SK-N-SH treated with all-trans-retinoic acid at 6 μM for 48 hours (cell line): Measurements from ENCODE around the gene N4BP2L1.

Experiments
- ATAC-seq: fragments of 200-7000 bp; cut with Tn5 transposase; 3 replicates; pipeline ENCODE4 v1.9.1; 2020; ENCODE audit warnings: mild to moderate bottlenecking, moderate library complexity
- ARNTL ChIP-seq: fragments of 450-650 bp; formaldehyde crosslinking; IDR thresholded peaks from 2 replicates; pipeline ENCODE4 v1.5.0; 2020; ENCODE audit warnings: low read depth, mild to moderate bottlenecking, moderate library complexity, borderline replicate concordance
- BACH2 ChIP-seq: fragments of 250-450 bp; sonication (Bioruptor Pico); IDR thresholded peaks from 2 replicates; pipeline ENCODE4 v1.9.0; 2021; ENCODE audit warnings: mild to moderate bottlenecking, borderline replicate concordance
- CSDC2 ChIP-seq: fragments of 250-450 bp; sonication (Bioruptor Pico); IDR thresholded peaks from 2 replicates; pipeline ENCODE4 v1.5.0; 2020; ENCODE audit warnings: mild to moderate bottlenecking, moderate library complexity
- ESRRG ChIP-seq: fragments of 250-450 bp; sonication (Bioruptor Pico); IDR thresholded peaks from 2 replicates; pipeline ENCODE4 v1.6.1; 2021; ENCODE audit warnings: mild to moderate bottlenecking
- GLIS3 ChIP-seq: fragments of 250-450 bp; sonication (Bioruptor Pico); IDR thresholded peaks from 2 replicates; pipeline ENCODE4 v1.5.0; 2020; ENCODE audit warnings: mild to moderate bottlenecking, moderate library complexity
- ISL1 ChIP-seq: fragments of 250-450 bp; sonication (Bioruptor Pico); IDR thresholded peaks from 2 replicates; pipeline ENCODE4 v2.1.2; 2022; ENCODE audit warnings: mild to moderate bottlenecking, moderate library complexity
- OSR1 ChIP-seq: fragments of 250-450 bp; sonication (Bioruptor Pico); IDR thresholded peaks from 2 replicates; pipeline ENCODE4 v1.8.0; 2022; ENCODE audit warnings: moderate library complexity, mild to moderate bottlenecking, inconsistent platforms
- PPARA ChIP-seq: fragments of 250-450 bp; sonication (Bioruptor Pico); IDR thresholded peaks from 2 replicates; pipeline ENCODE4 v1.5.0; 2020; ENCODE audit warnings: mild to moderate bottlenecking, borderline replicate concordance
- RARB ChIP-seq: fragments of 250-450 bp; sonication (Bioruptor Pico); IDR thresholded peaks from 2 replicates; pipeline ENCODE4 v1.8.0; 2021; ENCODE audit warnings: mild to moderate bottlenecking, moderate library complexity
- SNAI2 ChIP-seq: fragments of 250-450 bp; sonication (Bioruptor Pico); IDR thresholded peaks from 2 replicates; pipeline ENCODE4 v1.5.0; 2020; ENCODE audit warnings: mild to moderate bottlenecking, moderate library complexity
- TOX ChIP-seq: fragments of 250-450 bp; sonication (Bioruptor Pico); IDR thresholded peaks from 2 replicates; pipeline ENCODE4 v1.8.0; 2021; ENCODE audit warnings: mild to moderate bottlenecking, moderate library complexity, borderline replicate concordance
- ZC3H10 ChIP-seq: fragments of 250-450 bp; sonication (Bioruptor Pico); IDR thresholded peaks from 2 replicates; pipeline ENCODE4 v1.5.1; 2021; ENCODE audit warnings: mild to moderate bottlenecking, moderate library complexity
- ZFP3 ChIP-seq: fragments of 250-450 bp; sonication (Bioruptor Pico); IDR thresholded peaks from 2 replicates; pipeline ENCODE4 v1.5.0; 2020; ENCODE audit warnings: mild to moderate bottlenecking, moderate library complexity
- ZNF565 ChIP-seq: fragments of 450-650 bp; formaldehyde crosslinking; conservative IDR thresholded peaks from 2 replicates; pipeline ENCODE4 v1.5.0; 2020; ENCODE audit warnings: low read depth, mild to moderate bottlenecking, moderate library complexity
- ZNF70 ChIP-seq: fragments of 450-650 bp; formaldehyde crosslinking; IDR thresholded peaks from 2 replicates; pipeline ENCODE4 v1.5.0; 2020; ENCODE audit warnings: mild to moderate bottlenecking, moderate library complexity
- ZNF8 ChIP-seq: fragments of 450-650 bp; formaldehyde crosslinking; IDR thresholded peaks from 2 replicates; pipeline ENCODE4 v1.5.0; 2020; ENCODE audit warnings: mild to moderate bottlenecking, moderate library complexity
- TF ChIP-seq, protein P1 (sequence below): fragments of 250-450 bp; sonication (Bioruptor Pico); IDR thresholded peaks from 2 replicates; pipeline ENCODE4 v1.5.1; 2021; ENCODE audit warnings: mild to moderate bottlenecking, moderate library complexity
- TF ChIP-seq, protein P2 (sequence below): fragments of 250-450 bp; sonication (Bioruptor Pico); IDR thresholded peaks from 2 replicates; pipeline ENCODE4 v1.5.0; 2020; ENCODE audit warnings: mild to moderate bottlenecking, moderate library complexity
- TF ChIP-seq, protein P3 (sequence below): fragments of 250-450 bp; sonication (Bioruptor Pico); IDR thresholded peaks from 2 replicates; pipeline ENCODE4 v1.8.0; 2021; ENCODE audit warnings: low read depth, mild to moderate bottlenecking, moderate library complexity, borderline replicate concordance
- TF ChIP-seq, protein P4 (sequence below): fragments of 250-450 bp; sonication (Bioruptor Pico); IDR thresholded peaks from 2 replicates; pipeline ENCODE4 v1.5.1; 2020; ENCODE audit warnings: low read depth, mild to moderate bottlenecking, moderate library complexity
- TF ChIP-seq, protein P5 (sequence below): fragments of 250-450 bp; sonication (Bioruptor Pico); IDR thresholded peaks from 2 replicates; pipeline ENCODE4 v1.8.0; 2020; ENCODE audit warnings: mild to moderate bottlenecking, moderate library complexity, borderline replicate concordance

Gene N4BP2L1

DNA sequence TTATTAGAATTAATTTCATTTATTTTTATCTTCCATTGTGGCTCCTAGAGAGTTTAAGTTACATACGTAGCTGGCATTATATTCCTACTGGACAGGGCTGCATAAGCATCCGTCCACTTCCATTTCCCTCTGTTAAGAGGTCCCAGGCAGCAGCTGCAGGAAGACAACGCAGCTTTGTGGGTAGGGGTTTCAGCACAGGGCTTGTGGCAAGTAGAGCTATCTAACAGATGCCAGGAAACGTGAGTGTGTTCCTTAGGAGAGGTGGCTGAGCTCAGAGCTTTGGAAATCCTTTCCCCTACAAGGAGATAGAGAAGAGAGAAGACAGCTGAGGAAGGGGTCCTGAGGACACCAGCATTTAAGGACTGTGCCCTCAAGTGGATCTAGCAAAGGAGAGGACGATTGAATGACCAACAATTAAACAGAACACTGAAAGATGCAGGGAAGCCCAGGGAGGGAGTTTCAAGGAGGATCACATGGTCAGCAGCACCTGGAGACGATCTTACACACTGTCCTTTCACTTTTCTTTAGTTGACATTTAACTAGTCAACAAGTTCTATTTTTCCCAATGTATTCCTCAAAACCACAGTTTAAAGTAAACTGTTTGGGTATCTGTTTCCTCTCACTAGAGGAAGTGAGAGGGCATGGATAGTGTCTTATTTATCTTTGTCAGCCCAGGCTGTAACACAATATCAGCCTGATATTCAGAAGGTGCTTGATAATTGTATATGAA lies 2.3 kb upstream of the N4BP2L1 start:
- ATAC-seq = no peak
- TF ChIP-seq, protein P1, sequence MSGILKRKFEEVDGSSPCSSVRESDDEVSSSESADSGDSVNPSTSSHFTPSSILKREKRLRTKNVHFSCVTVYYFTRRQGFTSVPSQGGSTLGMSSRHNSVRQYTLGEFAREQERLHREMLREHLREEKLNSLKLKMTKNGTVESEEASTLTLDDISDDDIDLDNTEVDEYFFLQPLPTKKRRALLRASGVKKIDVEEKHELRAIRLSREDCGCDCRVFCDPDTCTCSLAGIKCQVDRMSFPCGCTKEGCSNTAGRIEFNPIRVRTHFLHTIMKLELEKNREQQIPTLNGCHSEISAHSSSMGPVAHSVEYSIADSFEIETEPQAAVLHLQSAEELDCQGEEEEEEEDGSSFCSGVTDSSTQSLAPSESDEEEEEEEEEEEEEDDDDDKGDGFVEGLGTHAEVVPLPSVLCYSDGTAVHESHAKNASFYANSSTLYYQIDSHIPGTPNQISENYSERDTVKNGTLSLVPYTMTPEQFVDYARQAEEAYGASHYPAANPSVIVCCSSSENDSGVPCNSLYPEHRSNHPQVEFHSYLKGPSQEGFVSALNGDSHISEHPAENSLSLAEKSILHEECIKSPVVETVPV (CRISPR knock-in tag) = no peak
- TF ChIP-seq, protein P2, sequence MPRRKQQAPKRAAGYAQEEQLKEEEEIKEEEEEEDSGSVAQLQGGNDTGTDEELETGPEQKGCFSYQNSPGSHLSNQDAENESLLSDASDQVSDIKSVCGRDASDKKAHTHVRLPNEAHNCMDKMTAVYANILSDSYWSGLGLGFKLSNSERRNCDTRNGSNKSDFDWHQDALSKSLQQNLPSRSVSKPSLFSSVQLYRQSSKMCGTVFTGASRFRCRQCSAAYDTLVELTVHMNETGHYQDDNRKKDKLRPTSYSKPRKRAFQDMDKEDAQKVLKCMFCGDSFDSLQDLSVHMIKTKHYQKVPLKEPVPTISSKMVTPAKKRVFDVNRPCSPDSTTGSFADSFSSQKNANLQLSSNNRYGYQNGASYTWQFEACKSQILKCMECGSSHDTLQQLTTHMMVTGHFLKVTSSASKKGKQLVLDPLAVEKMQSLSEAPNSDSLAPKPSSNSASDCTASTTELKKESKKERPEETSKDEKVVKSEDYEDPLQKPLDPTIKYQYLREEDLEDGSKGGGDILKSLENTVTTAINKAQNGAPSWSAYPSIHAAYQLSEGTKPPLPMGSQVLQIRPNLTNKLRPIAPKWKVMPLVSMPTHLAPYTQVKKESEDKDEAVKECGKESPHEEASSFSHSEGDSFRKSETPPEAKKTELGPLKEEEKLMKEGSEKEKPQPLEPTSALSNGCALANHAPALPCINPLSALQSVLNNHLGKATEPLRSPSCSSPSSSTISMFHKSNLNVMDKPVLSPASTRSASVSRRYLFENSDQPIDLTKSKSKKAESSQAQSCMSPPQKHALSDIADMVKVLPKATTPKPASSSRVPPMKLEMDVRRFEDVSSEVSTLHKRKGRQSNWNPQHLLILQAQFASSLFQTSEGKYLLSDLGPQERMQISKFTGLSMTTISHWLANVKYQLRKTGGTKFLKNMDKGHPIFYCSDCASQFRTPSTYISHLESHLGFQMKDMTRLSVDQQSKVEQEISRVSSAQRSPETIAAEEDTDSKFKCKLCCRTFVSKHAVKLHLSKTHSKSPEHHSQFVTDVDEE (CRISPR knock-in tag) = no peak
- TF ChIP-seq OSR1 (CRISPR knock-in tag) = no peak
- no peak for TF ChIP-seq ARNTL
- no peak for TF ChIP-seq BACH2 (CRISPR knock-in tag)
- TF ChIP-seq, protein P3, sequence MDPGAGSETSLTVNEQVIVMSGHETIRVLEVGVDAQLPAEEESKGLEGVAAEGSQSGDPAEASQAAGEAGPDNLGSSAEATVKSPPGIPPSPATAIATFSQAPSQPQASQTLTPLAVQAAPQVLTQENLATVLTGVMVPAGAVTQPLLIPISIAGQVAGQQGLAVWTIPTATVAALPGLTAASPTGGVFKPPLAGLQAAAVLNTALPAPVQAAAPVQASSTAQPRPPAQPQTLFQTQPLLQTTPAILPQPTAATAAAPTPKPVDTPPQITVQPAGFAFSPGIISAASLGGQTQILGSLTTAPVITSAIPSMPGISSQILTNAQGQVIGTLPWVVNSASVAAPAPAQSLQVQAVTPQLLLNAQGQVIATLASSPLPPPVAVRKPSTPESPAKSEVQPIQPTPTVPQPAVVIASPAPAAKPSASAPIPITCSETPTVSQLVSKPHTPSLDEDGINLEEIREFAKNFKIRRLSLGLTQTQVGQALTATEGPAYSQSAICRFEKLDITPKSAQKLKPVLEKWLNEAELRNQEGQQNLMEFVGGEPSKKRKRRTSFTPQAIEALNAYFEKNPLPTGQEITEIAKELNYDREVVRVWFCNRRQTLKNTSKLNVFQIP (CRISPR knock-in tag) = no peak
- TF ChIP-seq, protein P4, sequence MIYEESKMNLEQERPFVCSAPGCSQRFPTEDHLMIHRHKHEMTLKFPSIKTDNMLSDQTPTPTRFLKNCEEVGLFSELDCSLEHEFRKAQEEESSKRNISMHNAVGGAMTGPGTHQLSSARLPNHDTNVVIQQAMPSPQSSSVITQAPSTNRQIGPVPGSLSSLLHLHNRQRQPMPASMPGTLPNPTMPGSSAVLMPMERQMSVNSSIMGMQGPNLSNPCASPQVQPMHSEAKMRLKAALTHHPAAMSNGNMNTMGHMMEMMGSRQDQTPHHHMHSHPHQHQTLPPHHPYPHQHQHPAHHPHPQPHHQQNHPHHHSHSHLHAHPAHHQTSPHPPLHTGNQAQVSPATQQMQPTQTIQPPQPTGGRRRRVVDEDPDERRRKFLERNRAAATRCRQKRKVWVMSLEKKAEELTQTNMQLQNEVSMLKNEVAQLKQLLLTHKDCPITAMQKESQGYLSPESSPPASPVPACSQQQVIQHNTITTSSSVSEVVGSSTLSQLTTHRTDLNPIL (CRISPR knock-in tag) = no peak
- no peak for TF ChIP-seq ZFP3
- no peak for TF ChIP-seq ZNF70
- no peak for TF ChIP-seq ZNF8 (CRISPR knock-in tag)
- TF ChIP-seq RARB (CRISPR knock-in tag) = no peak
- TF ChIP-seq ISL1 = no peak
- TF ChIP-seq SNAI2 (CRISPR knock-in tag) = no peak
- no peak for TF ChIP-seq PPARA (CRISPR knock-in tag)
- TF ChIP-seq ZNF565 = no peak
- no peak for TF ChIP-seq CSDC2 (CRISPR knock-in tag)
- TF ChIP-seq GLIS3 (CRISPR knock-in tag) = no peak

DNA sequence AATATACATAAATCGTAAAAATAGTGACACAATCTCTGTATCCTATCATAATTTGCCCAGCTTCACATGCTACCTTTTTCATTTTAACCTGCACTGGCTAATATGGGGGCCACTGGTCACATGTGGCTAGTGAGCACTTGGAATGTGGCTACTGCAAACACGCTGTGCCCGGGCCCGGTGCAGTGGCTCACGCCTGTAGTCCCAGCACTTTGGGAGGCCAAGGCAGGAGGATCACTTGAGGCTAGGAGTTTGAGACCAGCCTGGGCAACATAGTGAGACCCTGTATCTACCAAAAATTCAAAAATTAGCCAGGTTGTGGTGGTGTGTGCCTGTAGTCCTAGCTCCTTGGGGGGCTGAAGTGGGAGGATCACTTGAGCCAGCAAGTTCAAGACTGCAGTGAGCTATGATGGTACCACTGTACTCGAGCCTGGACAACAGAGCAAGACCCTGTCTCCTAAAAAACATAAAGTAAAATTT lies 1.5 kb upstream of the N4BP2L1 start:
- TF ChIP-seq TOX (CRISPR knock-in tag) (no peak), BACH2 (CRISPR knock-in tag) (no peak), CSDC2 (CRISPR knock-in tag) (no peak), ZNF8 (CRISPR knock-in tag) (no peak), ZC3H10 (CRISPR knock-in tag) (no peak), ARNTL (no peak), ESRRG (no peak), SNAI2 (CRISPR knock-in tag) (no peak), ISL1 (no peak)
- TF ChIP-seq, protein P4 (CRISPR knock-in tag) = no peak
- TF ChIP-seq, protein P3 (CRISPR knock-in tag) = no peak
- TF ChIP-seq, protein P5, sequence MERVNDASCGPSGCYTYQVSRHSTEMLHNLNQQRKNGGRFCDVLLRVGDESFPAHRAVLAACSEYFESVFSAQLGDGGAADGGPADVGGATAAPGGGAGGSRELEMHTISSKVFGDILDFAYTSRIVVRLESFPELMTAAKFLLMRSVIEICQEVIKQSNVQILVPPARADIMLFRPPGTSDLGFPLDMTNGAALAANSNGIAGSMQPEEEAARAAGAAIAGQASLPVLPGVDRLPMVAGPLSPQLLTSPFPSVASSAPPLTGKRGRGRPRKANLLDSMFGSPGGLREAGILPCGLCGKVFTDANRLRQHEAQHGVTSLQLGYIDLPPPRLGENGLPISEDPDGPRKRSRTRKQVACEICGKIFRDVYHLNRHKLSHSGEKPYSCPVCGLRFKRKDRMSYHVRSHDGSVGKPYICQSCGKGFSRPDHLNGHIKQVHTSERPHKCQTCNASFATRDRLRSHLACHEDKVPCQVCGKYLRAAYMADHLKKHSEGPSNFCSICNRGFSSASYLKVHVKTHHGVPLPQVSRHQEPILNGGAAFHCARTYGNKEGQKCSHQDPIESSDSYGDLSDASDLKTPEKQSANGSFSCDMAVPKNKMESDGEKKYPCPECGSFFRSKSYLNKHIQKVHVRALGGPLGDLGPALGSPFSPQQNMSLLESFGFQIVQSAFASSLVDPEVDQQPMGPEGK (CRISPR knock-in tag) = no peak
- TF ChIP-seq, protein P1 (CRISPR knock-in tag) = no peak
- ATAC-seq = no peak
